ENCODE results near the gene ACD.

ACD gene

DNA sequence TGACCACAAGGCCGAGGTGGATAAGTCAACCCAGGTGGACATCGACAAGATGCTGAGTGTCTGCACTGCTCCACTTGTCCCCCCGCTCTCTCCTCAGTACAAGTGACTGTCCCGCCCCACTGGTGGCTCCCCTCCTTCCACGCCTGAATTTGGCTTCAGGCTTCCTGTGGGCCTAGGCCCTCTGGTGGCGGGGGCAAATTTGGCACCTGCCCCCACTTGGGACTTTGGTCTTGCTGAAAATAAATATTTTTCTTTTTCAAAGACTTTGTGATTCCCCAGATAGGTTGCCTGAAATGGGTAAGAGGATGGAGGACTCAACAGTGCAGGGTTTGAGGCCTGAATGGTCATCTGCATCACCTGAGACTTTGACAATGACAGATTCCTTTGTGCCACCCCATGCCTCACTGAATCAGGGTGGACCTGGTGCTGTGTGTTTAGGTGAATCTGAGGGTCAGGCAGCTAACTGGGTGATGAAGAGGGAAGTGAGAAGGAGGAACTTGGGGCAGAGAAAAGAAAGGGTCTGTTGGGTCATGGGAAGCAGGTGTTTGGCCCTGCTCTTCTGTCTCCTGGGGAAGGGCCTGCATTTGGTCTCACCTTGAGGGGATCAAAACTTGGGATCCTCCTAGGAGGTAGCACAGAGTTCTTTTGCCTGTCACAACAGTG, 8.6 kb upstream of the ACD start:
- Mint-ChIP-seq H3K27me3 (no peaks in the 10 kb centered on the region), H3K4me3 (no peak overlapping the region), H3K4me1 (ENCODE audit: low read depth) (peaks cover 31% of the 10 kb centered on the region), H3K36me3 (ENCODE audit: low read depth) (no peaks in the 10 kb centered on the region), H3K9me3 (no peaks in the 10 kb centered on the region), H3K27ac (no peak overlapping the region)

DNA sequence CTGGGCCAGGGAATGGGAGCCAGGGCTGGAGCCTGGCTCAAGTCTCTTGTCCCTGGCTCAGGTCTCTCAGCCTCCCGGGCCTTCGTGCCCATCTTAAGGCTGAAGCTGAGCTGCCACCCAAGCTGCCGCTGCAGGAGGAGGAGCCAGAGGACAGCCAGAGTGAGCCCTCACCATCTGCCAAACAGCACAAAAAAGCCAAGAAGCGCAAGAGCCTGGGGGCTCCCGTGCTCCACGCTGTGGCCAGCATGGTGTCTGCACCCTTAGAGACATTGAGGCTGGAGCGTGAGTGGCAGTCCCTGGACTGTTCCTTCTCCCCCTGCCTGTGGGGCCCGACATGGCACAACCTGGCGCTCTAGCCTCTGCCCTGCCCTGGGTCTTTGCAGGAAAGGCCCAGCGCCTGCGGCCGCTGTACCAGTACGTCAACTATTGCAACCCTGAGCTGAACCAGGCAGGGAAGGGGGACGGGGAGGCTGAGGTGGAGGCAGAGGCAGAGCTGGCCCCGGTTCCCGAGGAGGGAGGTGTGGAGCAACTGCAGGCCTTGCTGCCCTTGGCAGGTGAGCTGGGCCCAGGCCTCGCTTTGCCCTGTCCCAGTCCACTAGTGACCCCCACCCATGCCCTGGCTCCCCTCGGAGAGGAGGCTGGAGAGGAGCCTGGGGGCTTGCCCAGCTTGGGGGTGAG, 7.9 kb upstream of the ACD start:
- Mint-ChIP-seq H3K9me3 (no peaks in the 10 kb centered on the region), H3K27ac (no peak overlapping the region), H3K36me3 (ENCODE audit: low read depth) (no peaks in the 10 kb centered on the region), H3K4me1 (ENCODE audit: low read depth) (peaks cover 31% of the 10 kb centered on the region), H3K4me3 (no peak overlapping the region), H3K27me3 (no peaks in the 10 kb centered on the region)

DNA sequence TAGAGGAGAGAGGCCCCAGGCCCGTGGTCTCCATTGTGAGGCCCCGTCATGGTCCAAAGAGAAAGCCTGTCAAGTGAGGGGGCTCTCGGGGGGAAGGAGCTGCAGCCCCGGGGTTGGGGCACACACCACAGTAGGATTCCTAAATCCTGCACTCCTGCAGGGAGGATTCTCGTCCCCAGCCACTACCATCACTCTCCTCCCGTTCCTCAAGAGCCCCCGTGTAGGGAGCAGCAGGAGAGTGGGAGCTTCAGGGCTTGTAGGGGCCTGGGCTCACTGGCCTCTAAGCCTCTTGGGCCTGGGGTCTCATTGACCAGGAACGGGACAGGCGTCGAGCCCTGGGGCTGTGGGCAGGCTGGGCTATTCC, 7.4 kb upstream of the ACD start:
- H3K4me3 Mint-ChIP-seq: peak overlapping the region; percentile 82
- H3K27me3 Mint-ChIP-seq: no peaks in the 10 kb centered on the region
- H3K27ac Mint-ChIP-seq: peak overlapping the region; percentile 82
- H3K9me3 Mint-ChIP-seq: no peaks in the 10 kb centered on the region
- no peaks in the 10 kb centered on the region for H3K36me3 Mint-ChIP-seq (ENCODE audit: low read depth)
- H3K4me1 Mint-ChIP-seq (ENCODE audit: low read depth): peaks cover 28% of the 10 kb centered on the region

GRCh38 chr16:67666559-67667452, 6.7 kb upstream of the ACD start, which contains the start of the genes C16orf86 and ENKD1:
TSS of gene C16orf86 (plus strand) at chr16:67666814. CDS start at chr16:67666971, 157 bp downstream.
TSS of gene ENKD1 (minus strand) at chr16:67666750. CDS start at chr16:67666442, 308 bp downstream.
- Mint-ChIP-seq H3K27ac (peak within 1 kb of the TSS; percentile 82), H3K9me3 (no peaks in the 10 kb centered on the region), H3K27me3 (no peaks in the 10 kb centered on the region), H3K4me1 (ENCODE audit: low read depth) (peaks cover 28% of the 10 kb centered on the region), H3K36me3 (ENCODE audit: low read depth) (no peaks in the 10 kb centered on the region), H3K4me3 (peak within 1 kb of the TSS; percentile 82)

GRCh38 chr16:67666032-67666551, 6.0 kb upstream of the ACD start:
- Mint-ChIP-seq H3K36me3 (ENCODE audit: low read depth) (no peaks in the 10 kb centered on the region), H3K9me3 (no peaks in the 10 kb centered on the region), H3K27ac (no peak overlapping the region), H3K4me1 (ENCODE audit: low read depth) (peaks cover 28% of the 10 kb centered on the region), H3K4me3 (peak overlapping the region; percentile 80), H3K27me3 (no peaks in the 10 kb centered on the region)

GRCh38 chr16:67665598-67665997, 5.5 kb upstream of the ACD start:
- Mint-ChIP-seq H3K4me3 (peak overlapping the region; percentile 80), H3K4me1 (ENCODE audit: low read depth) (peaks cover 28% of the 10 kb centered on the region), H3K27me3 (no peaks in the 10 kb centered on the region), H3K9me3 (no peaks in the 10 kb centered on the region), H3K36me3 (ENCODE audit: low read depth) (no peaks in the 10 kb centered on the region), H3K27ac (no peak overlapping the region)

DNA sequence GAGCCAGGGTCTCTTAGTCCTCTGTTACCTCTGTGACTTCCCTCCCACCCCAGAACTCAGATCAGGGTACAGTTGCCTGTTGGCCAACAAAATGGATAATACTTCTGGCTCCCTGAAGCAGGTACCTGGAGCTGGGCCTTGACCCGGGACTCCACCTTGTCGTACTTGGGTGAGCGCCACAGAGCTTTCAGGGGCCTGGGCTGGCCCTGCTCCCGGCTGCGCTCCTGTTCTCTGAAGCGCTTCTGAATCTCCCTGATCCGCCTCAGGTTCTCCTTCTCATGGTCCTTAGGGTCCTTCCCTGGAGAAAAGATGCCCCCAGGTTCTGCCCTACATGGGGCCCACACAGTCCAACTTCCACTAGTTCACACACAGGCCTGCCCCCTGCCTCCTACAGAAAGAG, 4.8 kb upstream of the ACD start:
- no peak overlapping the region for H3K27ac Mint-ChIP-seq
- H3K36me3 Mint-ChIP-seq (ENCODE audit: low read depth): no peaks in the 10 kb centered on the region
- H3K9me3 Mint-ChIP-seq: no peaks in the 10 kb centered on the region
- H3K4me1 Mint-ChIP-seq (ENCODE audit: low read depth): peaks cover 27% of the 10 kb centered on the region
- no peaks in the 10 kb centered on the region for H3K27me3 Mint-ChIP-seq
- no peak overlapping the region for H3K4me3 Mint-ChIP-seq

GRCh38 chr16:67664258-67664657, 4.2 kb upstream of the ACD start:
- no peaks in the 10 kb centered on the region for H3K9me3 Mint-ChIP-seq
- H3K36me3 Mint-ChIP-seq (ENCODE audit: low read depth): no peaks in the 10 kb centered on the region
- H3K27me3 Mint-ChIP-seq: no peaks in the 10 kb centered on the region
- no peak overlapping the region for H3K27ac Mint-ChIP-seq
- no peak overlapping the region for H3K4me3 Mint-ChIP-seq
- H3K4me1 Mint-ChIP-seq (ENCODE audit: low read depth): peaks cover 22% of the 10 kb centered on the region

- Mint-ChIP-seq H3K36me3 (ENCODE audit: low read depth) (no peaks in the 10 kb centered on the region), H3K27me3 (no peaks in the 10 kb centered on the region), H3K9me3 (no peaks in the 10 kb centered on the region), H3K27ac (no peak overlapping the region), H3K4me1 (ENCODE audit: low read depth) (peaks cover 24% of the 10 kb centered on the region), H3K4me3 (no peak overlapping the region)
Observed at GRCh38 chr16:67663877-67664222, 3.8 kb upstream of the ACD start.

- H3K27me3 Mint-ChIP-seq: no peaks in the 10 kb centered on the region
- no peaks in the 10 kb centered on the region for H3K36me3 Mint-ChIP-seq (ENCODE audit: low read depth)
- H3K27ac Mint-ChIP-seq: no peak overlapping the region
- no peak overlapping the region for H3K4me3 Mint-ChIP-seq
- peaks cover 24% of the 10 kb centered on the region for H3K4me1 Mint-ChIP-seq (ENCODE audit: low read depth)
- H3K9me3 Mint-ChIP-seq: no peaks in the 10 kb centered on the region
Observed at GRCh38 chr16:67663151-67663876, 3.3 kb upstream of the ACD start.

DNA sequence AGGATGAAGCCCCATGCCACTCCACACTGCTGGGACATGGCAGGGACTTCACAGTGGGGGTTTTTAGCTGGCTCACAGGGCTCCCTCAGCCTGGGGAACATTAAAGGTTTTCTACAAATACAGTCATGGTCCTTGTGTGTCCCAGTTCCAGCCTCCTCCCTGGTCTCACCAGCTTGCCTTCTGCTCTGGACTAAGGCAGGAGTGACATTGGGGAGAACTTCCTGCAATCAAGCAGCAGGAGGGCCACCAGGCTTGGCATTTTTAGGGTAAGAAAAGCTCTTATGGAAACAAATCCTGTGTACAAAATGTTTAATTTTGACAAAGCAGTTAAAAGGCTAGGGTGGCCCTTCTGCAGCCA, 2.6 kb upstream of the ACD start:
- Mint-ChIP-seq H3K4me1 (ENCODE audit: low read depth) (peaks cover 28% of the 10 kb centered on the region), H3K9me3 (no peaks in the 10 kb centered on the region), H3K4me3 (no peak overlapping the region), H3K27me3 (no peaks in the 10 kb centered on the region), H3K36me3 (ENCODE audit: low read depth) (no peaks in the 10 kb centered on the region), H3K27ac (no peak overlapping the region)

DNA sequence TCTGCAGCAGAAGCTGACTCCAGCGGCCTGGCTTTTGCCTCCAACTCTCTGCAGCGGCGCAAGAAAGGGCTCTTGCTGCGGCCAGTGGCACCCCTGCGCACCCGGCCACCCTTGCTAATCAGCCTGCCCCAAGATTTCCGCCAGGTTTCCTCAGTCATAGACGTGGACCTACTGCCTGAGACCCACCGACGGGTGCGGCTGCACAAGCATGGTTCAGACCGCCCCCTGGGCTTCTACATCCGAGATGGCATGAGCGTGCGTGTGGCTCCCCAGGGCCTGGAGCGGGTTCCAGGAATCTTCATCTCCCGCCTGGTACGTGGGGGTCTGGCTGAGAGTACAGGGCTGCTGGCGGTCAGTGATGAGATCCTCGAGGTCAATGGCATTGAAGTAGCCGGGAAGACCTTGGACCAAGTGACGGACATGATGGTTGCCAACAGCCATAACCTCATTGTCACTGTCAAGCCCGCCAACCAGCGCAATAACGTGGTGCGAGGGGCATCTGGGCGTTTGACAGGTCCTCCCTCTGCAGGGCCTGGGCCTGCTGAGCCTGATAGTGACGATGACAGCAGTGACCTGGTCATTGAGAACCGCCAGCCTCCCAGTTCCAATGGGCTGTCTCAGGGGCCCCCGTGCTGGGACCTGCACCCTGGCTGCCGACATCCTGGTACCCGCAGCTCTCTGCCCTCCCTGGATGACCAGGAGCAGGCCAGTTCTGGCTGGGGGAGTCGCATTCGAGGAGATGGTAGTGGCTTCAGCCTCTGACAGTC, 2.0 kb upstream of the ACD start:
- H3K4me1 Mint-ChIP-seq (ENCODE audit: low read depth): peaks cover 22% of the 10 kb centered on the region
- H3K27me3 Mint-ChIP-seq: no peaks in the 10 kb centered on the region
- no peak overlapping the region for H3K27ac Mint-ChIP-seq
- H3K4me3 Mint-ChIP-seq: peak overlapping the region; percentile 88
- no peaks in the 10 kb centered on the region for H3K36me3 Mint-ChIP-seq (ENCODE audit: low read depth)
- no peaks in the 10 kb centered on the region for H3K9me3 Mint-ChIP-seq

DNA sequence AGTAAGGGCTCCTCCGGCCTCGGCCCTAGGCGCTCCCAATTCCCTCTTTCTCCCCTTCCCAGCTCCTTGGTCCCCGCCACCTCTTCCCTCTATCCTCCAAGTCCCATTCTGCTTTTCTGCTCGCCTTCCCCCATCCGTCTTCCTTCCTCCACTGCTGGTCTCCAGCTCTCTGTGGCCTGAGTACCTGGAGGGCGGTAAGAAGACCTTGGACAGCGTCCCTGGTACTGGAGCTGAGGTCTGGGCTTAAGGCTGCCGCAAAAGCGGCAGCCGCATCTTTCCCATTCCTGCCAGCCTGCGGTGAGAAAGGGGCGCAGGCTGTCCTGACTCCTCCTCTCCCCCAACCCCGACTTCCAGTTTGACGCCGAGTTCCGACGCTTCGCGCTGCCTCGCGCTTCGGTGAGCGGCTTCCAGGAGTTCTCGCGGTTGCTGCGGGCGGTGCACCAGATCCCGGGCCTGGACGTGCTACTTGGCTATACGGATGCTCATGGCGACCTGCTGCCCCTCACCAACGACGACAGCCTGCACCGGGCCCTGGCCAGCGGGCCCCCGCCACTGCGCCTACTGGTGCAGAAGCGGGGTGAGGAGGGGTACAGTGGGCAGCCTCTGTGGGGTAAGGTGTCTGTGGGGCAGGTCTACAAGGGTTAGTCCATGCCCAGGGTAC, 1.2 kb upstream of the ACD start:
- peak overlapping the region; percentile 88 for H3K4me3 Mint-ChIP-seq
- peaks cover 21% of the 10 kb centered on the region for H3K4me1 Mint-ChIP-seq (ENCODE audit: low read depth)
- no peaks in the 10 kb centered on the region for H3K36me3 Mint-ChIP-seq (ENCODE audit: low read depth)
- no peak overlapping the region for H3K27ac Mint-ChIP-seq
- H3K27me3 Mint-ChIP-seq: no peaks in the 10 kb centered on the region
- no peaks in the 10 kb centered on the region for H3K9me3 Mint-ChIP-seq

Measured in stimulated activated naive CD8-positive, alpha-beta T cell treated with anti-CD3 and anti-CD28 coated beads, Interleukin-15, Interleukin-2, amounts not matched to agents 100 ng/mL and 50 ng/mL, for 24 hours (primary cell).